A673 (cell line): Measurements from ENCODE around the gene TMCC1. TPM values are rescaled to one million over a fixed set of nuclear protein-coding genes. Genes with fewer than 3 reads are reported as not detected.
A peak's percentile ranks its signal among the peaks of the same experiment; 100 is the strongest.

ENCODE experiments used
- BruUV-seq: library from RNA; stranded (reverse); fragments of 400-500 nt; replicated peaks from 2 replicates; lab custom pipeline; 2021; lab: Mats Ljungman, UMichigan
- CTCF ChIA-PET: fragments of 300-600 bp; sonication (Branson Sonifier 250); formaldehyde crosslinking; loops from one replicate; lab custom pipeline; 2022; ENCODE audit warnings: antibody characterized with exemption; lab: Charles Lee
- POLR2A ChIA-PET: fragments of 300-600 bp; sonication (Branson Sonifier 250); formaldehyde crosslinking; loops from one replicate; lab custom pipeline; 2022; ENCODE audit warnings: antibody characterized with exemption; ENCODE audit not compliant: low non-redundant PET; lab: Charles Lee
- DNase-seq: peaks from one replicate; pipeline ENCODE4 v3.0.0-alpha.2; 2015; ENCODE audit warnings: low spot score
- H3K27ac ChIP-seq: fragments of 200-600 bp; sonication (generic); 2 replicates; pipeline ENCODE4 v1.5.1; 2016; ENCODE audit warnings: mixed run types, low read depth, mild to moderate bottlenecking, mixed read lengths, antibody characterized with exemption, low read length; ENCODE audit not compliant: poor library complexity, severe bottlenecking
- H3K27me3 ChIP-seq: fragments of 200-600 bp; sonication (generic); replicated peaks from 2 replicates; pipeline ENCODE4 v1.6.1; 2017; ENCODE audit warnings: mixed run types, low read depth, mild to moderate bottlenecking, mixed read lengths, antibody characterized with exemption, low read length; ENCODE audit not compliant: insufficient read depth, poor library complexity
- H3K36me3 ChIP-seq: fragments of 200-600 bp; sonication (generic); 2 replicates; pipeline ENCODE4 v1.6.1; 2016; ENCODE audit warnings: mixed run types, mild to moderate bottlenecking, mixed read lengths, antibody characterized with exemption, low read length; ENCODE audit not compliant: insufficient read depth, poor library complexity, severe bottlenecking
- H3K4me1 ChIP-seq: fragments of 200-600 bp; sonication (generic); 2 replicates; pipeline ENCODE4 v1.6.1; 2017; ENCODE audit warnings: mixed run types, mild to moderate bottlenecking, mixed read lengths, antibody characterized with exemption, low read length; ENCODE audit not compliant: insufficient read depth, poor library complexity, severe bottlenecking
- H3K4me3 ChIP-seq: fragments of 200-600 bp; sonication (generic); 2 replicates; pipeline ENCODE4 v1.5.1; 2016; ENCODE audit warnings: low read depth, mixed run types, mild to moderate bottlenecking, mixed read lengths, low read length; ENCODE audit not compliant: poor library complexity, severe bottlenecking
- H3K9me3 ChIP-seq: fragments of 200-600 bp; sonication (generic); 2 replicates; pipeline ENCODE4 v1.6.1; 2016; ENCODE audit warnings: mixed run types, low read depth, mild to moderate bottlenecking, mixed read lengths, antibody characterized with exemption, low read length; ENCODE audit not compliant: poor library complexity, severe bottlenecking
- EZH2 ChIP-seq: fragments of 200-600 bp; sonication (generic); IDR thresholded peaks from 2 replicates; pipeline ENCODE4 v1.6.1; 2017; ENCODE audit warnings: borderline replicate concordance, low read depth, mild to moderate bottlenecking, mixed read lengths, antibody characterized with exemption, low read length; ENCODE audit not compliant: poor library complexity, severe bottlenecking
- intact Hi-C: fragments of 100-400 bp; cut with micrococcal nuclease; formaldehyde crosslinking; loops from one replicate; pipeline ENCODE4 v1.10.0; 2022; ENCODE audit not compliant: unreplicated experiment
- total RNA-seq: library from RNA; stranded (reverse); gene quantifications from 2 replicates; pipeline ENCODE4 v1.2.3, GENCODE V29; 2021
- TF ChIP-seq, protein P1 (sequence below): fragments of 300-800, 200-600 bp; sonication (generic); conservative IDR thresholded peaks from 2 replicates; pipeline ENCODE4 v1.5.1; 2017; ENCODE audit warnings: low read depth, mild to moderate bottlenecking, antibody characterized with exemption, low read length, moderate library complexity, mixed read lengths

The TMCC1 gene
- total RNA-seq, 1 experiment from 2014 or later = 29.4 TPM

GRCh38 chr3:129650256-129650872 is 243.1 kb downstream of the TMCC1 start:
- no peaks in the 10 kb centered on the region for H3K9me3 ChIP-seq
- peaks cover 5% of the 10 kb centered on the region for H3K36me3 ChIP-seq
- intact Hi-C loops = loop anchor here (1.0 kb wide), 1 partner anchor 284 kb away; no protein-coding TSS in a partner anchor
- H3K27me3 ChIP-seq = no peaks in the 10 kb centered on the region
- no peak overlapping the region for H3K27ac ChIP-seq
- peak; percentile 85 for DNase-seq
- peaks cover 28% of the 10 kb centered on the region for H3K4me1 ChIP-seq
- no peak overlapping the region for H3K4me3 ChIP-seq
- CTCF ChIA-PET = interaction anchor here (0.7 kb wide), 3 partner anchors 23 to 85 kb away, joined by 4 to 8 read pairs (median 7); no protein-coding TSS in a partner anchor
- no TSS peak for BruUV-seq
- POLR2A ChIA-PET = no interaction called here
- no peak for TF ChIP-seq EZH2
- TF ChIP-seq, protein P1, sequence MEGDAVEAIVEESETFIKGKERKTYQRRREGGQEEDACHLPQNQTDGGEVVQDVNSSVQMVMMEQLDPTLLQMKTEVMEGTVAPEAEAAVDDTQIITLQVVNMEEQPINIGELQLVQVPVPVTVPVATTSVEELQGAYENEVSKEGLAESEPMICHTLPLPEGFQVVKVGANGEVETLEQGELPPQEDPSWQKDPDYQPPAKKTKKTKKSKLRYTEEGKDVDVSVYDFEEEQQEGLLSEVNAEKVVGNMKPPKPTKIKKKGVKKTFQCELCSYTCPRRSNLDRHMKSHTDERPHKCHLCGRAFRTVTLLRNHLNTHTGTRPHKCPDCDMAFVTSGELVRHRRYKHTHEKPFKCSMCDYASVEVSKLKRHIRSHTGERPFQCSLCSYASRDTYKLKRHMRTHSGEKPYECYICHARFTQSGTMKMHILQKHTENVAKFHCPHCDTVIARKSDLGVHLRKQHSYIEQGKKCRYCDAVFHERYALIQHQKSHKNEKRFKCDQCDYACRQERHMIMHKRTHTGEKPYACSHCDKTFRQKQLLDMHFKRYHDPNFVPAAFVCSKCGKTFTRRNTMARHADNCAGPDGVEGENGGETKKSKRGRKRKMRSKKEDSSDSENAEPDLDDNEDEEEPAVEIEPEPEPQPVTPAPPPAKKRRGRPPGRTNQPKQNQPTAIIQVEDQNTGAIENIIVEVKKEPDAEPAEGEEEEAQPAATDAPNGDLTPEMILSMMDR = peak; percentile 85

- intact Hi-C loops = no loop called here
- TF ChIP-seq EZH2 = no peak
- TF ChIP-seq, protein P1 = no peak
- DNase-seq = no peak
- CTCF ChIA-PET = no interaction called here
- BruUV-seq = no TSS peak
- H3K36me3 ChIP-seq = no peaks in the 10 kb centered on the region
- H3K9me3 ChIP-seq = no peaks in the 10 kb centered on the region
- no peak overlapping the region for H3K4me3 ChIP-seq
- H3K27me3 ChIP-seq = no peaks in the 10 kb centered on the region
- POLR2A ChIA-PET = interaction anchor here (0.7 kb wide), 1 partner anchor 15 kb away, joined by 4 read pairs; no protein-coding TSS in a partner anchor
- no peak overlapping the region for H3K27ac ChIP-seq
- peaks cover 28% of the 10 kb centered on the region for H3K4me1 ChIP-seq
Measured at GRCh38 chr3:129648391-129648790, 245.1 kb downstream of the TMCC1 start.

DNA sequence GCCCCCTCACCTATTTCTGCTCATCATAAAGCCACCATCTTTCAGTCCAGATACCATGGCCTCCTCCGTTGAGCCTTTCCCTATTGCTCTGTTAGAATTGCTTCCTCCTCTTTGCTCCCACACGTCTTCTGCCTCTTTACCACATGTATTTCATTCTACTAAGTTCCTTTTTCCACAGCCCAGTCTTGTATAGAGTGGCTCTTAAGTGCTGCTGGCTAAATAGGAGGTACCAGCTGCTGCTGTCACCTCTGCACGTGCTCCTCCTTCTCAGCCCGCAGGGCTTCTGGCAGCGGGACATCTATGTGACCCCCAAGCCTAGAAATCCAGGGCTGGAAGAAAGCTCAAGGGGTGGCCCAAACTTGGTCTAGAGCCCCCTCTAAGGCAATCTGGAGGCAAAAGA is 248.2 kb downstream of the TMCC1 start:
- Histone ChIP-seq H3K4me3 (no peak overlapping the region), H3K9me3 (no peaks in the 10 kb centered on the region), H3K4me1 (peaks cover 4% of the 10 kb centered on the region), H3K27me3 (no peaks in the 10 kb centered on the region), H3K27ac (no peak overlapping the region), H3K36me3 (no peaks in the 10 kb centered on the region)
- CTCF ChIA-PET = interaction anchor here (0.6 kb wide), 1 partner anchor 26 kb away, joined by 3 read pairs; no protein-coding TSS in a partner anchor
- POLR2A ChIA-PET = no interaction called here
- TF ChIP-seq, protein P1 = no peak
- no peak for TF ChIP-seq EZH2
- DNase-seq = no peak
- no TSS peak for BruUV-seq
- intact Hi-C loops = no loop called here
